ENCODE measurements around the gene TEX38.

DNA sequence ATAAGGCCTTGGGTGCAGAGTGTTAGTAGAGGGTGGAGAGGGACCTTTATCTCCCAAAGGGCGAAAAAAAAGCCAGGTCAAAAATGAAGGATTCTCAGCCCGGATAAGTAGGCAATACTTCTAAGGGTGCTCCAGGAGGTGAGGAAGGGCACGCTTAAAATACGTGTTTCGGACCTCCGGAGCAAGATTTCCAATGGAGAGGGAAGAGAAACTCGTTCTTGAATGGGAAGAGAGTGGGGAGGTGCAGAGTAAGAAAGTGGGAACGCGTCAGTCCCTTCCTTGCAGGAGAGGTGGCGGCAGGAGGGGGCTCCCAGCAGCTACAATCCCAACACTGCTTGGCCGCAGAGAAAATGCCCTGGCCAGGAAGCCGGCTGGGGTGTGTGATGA, 46.7 kb downstream of the TEX38 start:
- TF ChIP-seq, protein P1, sequence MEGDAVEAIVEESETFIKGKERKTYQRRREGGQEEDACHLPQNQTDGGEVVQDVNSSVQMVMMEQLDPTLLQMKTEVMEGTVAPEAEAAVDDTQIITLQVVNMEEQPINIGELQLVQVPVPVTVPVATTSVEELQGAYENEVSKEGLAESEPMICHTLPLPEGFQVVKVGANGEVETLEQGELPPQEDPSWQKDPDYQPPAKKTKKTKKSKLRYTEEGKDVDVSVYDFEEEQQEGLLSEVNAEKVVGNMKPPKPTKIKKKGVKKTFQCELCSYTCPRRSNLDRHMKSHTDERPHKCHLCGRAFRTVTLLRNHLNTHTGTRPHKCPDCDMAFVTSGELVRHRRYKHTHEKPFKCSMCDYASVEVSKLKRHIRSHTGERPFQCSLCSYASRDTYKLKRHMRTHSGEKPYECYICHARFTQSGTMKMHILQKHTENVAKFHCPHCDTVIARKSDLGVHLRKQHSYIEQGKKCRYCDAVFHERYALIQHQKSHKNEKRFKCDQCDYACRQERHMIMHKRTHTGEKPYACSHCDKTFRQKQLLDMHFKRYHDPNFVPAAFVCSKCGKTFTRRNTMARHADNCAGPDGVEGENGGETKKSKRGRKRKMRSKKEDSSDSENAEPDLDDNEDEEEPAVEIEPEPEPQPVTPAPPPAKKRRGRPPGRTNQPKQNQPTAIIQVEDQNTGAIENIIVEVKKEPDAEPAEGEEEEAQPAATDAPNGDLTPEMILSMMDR (IDR thresholded peaks at IDR 0.05) = no peak
- no peak for TF ChIP-seq POLR2A (IDR thresholded peaks at IDR 0.05)
